GM23338 (cell line): ENCODE results near the gene CDH12. TPM values are rescaled to one million over a fixed set of nuclear protein-coding genes. Genes with fewer than 3 reads are reported as not detected.
"Not testable (repeated sequence)": the region's sequence is repeated elsewhere in the genome, so short reads cannot be mapped to it uniquely, and the experiment has no call there.

ENCODE experiments used
- ATAC-seq: fragments of 200-7000 bp; cut with Tn5 transposase; 3 replicates; pipeline ENCODE4 v1.9.1; 2020
- DNase-seq: peaks from one replicate; pipeline ENCODE4 v3.0.0-alpha.2; 2015; ENCODE audit warnings: low spot score
- H2AFZ ChIP-seq: fragments of 200-600 bp; sonication (generic); 2 replicates; pipeline ENCODE4 v1.8.0; 2016; ENCODE audit warnings: antibody characterized with exemption, mild to moderate bottlenecking, moderate library complexity
- H3F3A ChIP-seq: fragments of 200-600 bp; sonication (generic); replicated peaks from 2 replicates; pipeline ENCODE4 v1.8.0; 2017; ENCODE audit warnings: antibody characterized with exemption, mixed run types, low read depth
- H3K27ac ChIP-seq: fragments of 200-600 bp; sonication (generic); 2 replicates; pipeline ENCODE4 v1.6.1; 2016; ENCODE audit warnings: low read depth
- H3K27me3 ChIP-seq: fragments of 200-600 bp; sonication (generic); 2 replicates; pipeline ENCODE4 v1.8.0; 2016; ENCODE audit warnings: mild to moderate bottlenecking, mixed run types, moderate library complexity; ENCODE audit not compliant: insufficient read depth
- H3K36me3 ChIP-seq: fragments of 200-600 bp; sonication (generic); 2 replicates; pipeline ENCODE4 v1.8.0; 2016; ENCODE audit warnings: mild to moderate bottlenecking; ENCODE audit not compliant: insufficient read depth
- H3K4me1 ChIP-seq: fragments of 200-600 bp; sonication (generic); 2 replicates; pipeline ENCODE4 v1.8.0; 2016; ENCODE audit warnings: mild to moderate bottlenecking, moderate library complexity; ENCODE audit not compliant: insufficient read depth
- H3K4me2 ChIP-seq: fragments of 200-600 bp; sonication (generic); 2 replicates; pipeline ENCODE4 v1.7.1; 2017; ENCODE audit warnings: mixed run types
- H3K4me3 ChIP-seq: fragments of 200-600 bp; sonication (generic); 2 replicates; pipeline ENCODE4 v1.6.1; 2016; ENCODE audit warnings: mixed run types
- H3K79me2 ChIP-seq: fragments of 200-600 bp; sonication (generic); replicated peaks from 2 replicates; pipeline ENCODE4 v1.8.0; 2017; ENCODE audit warnings: mild to moderate bottlenecking; ENCODE audit not compliant: insufficient read depth
- H3K9me2 ChIP-seq: fragments of 200-600 bp; sonication (generic); 2 replicates; pipeline ENCODE4 v1.8.0; 2017; ENCODE audit not compliant: insufficient read depth
- H4K20me1 ChIP-seq: fragments of 200-600 bp; sonication (generic); replicated peaks from 2 replicates; pipeline ENCODE4 v1.8.0; 2017; ENCODE audit warnings: mild to moderate bottlenecking; ENCODE audit not compliant: insufficient read depth
- H3K27ac Mint-ChIP-seq: 2 replicates; pipeline ENCODE4 v1.8.0; 2020; ENCODE audit warnings: inconsistent platforms, mild to moderate bottlenecking, moderate library complexity, mixed read lengths
- H3K27me3 Mint-ChIP-seq: 3 replicates; pipeline ENCODE4 v1.8.0; 2022; ENCODE audit warnings: low read depth, mild to moderate bottlenecking, moderate library complexity, mixed read lengths, inconsistent platforms; ENCODE audit not compliant: insufficient read depth, poor library complexity
- H3K36me3 Mint-ChIP-seq: 3 replicates; pipeline ENCODE4 v1.8.0; 2021; ENCODE audit warnings: low read depth, mild to moderate bottlenecking, inconsistent platforms, moderate library complexity, mixed read lengths
- H3K4me1 Mint-ChIP-seq: 3 replicates; pipeline ENCODE4 v1.8.0; 2020; ENCODE audit warnings: mild to moderate bottlenecking, inconsistent platforms, mixed read lengths
- H3K4me3 Mint-ChIP-seq: 3 replicates; pipeline ENCODE4 v1.8.0; 2021; ENCODE audit warnings: moderate library complexity, mild to moderate bottlenecking, inconsistent platforms, mixed read lengths
- H3K9me3 Mint-ChIP-seq: 3 replicates; pipeline ENCODE4 v1.8.0; 2020; ENCODE audit warnings: moderate library complexity, mild to moderate bottlenecking, inconsistent platforms, mixed read lengths
- CREB1 ChIP-seq: fragments of 250-450 bp; sonication (Bioruptor Pico); IDR thresholded peaks from 2 replicates; pipeline ENCODE4 v1.5.0; 2020; ENCODE audit warnings: low read depth, mild to moderate bottlenecking, moderate library complexity
- CTCF ChIP-seq, 2 experiments: fragments of 200-600 bp in 1 of 2; sonication (generic) in 1 of 2; conservative IDR thresholded peaks; 2 replicates each; pipeline versions ENCODE4 v1.5.1 to v1.6.1; 2016 to 2017; ENCODE audit warnings: antibody characterized with exemption in 2 of 2, low read depth in 2 of 2, mild to moderate bottlenecking in 2 of 2, moderate library complexity in 1 of 2
- ETS1 ChIP-seq: IDR thresholded peaks from 2 replicates; pipeline ENCODE4 v1.6.1; 2016; ENCODE audit warnings: antibody characterized with exemption
- EZH2 ChIP-seq: fragments of 200-600 bp; sonication (generic); IDR thresholded peaks from one replicate; pipeline ENCODE4 v1.8.0; 2017; ENCODE audit warnings: antibody characterized with exemption, mild to moderate bottlenecking, low read depth; ENCODE audit not compliant: unreplicated experiment
- EZH2phosphoT487 ChIP-seq: fragments of 200-600 bp; sonication (generic); IDR thresholded peaks from one replicate; pipeline ENCODE4 v1.8.1; 2018; ENCODE audit warnings: antibody characterized with exemption; ENCODE audit not compliant: unreplicated experiment
- NANOG ChIP-seq: IDR thresholded peaks from 2 replicates; pipeline ENCODE4 v1.6.1; 2016; ENCODE audit warnings: antibody characterized with exemption, borderline replicate concordance
- POLR2AphosphoS5 ChIP-seq: IDR thresholded peaks from 2 replicates; pipeline ENCODE4 v1.6.1; 2016; ENCODE audit warnings: antibody characterized with exemption, low read depth
- REST ChIP-seq: IDR thresholded peaks from one replicate; pipeline ENCODE4 v1.6.1; 2018; ENCODE audit warnings: antibody characterized with exemption; ENCODE audit not compliant: unreplicated experiment
- STAT1 ChIP-seq: IDR thresholded peaks from one replicate; pipeline ENCODE4 v1.6.1; 2016; ENCODE audit warnings: antibody characterized with exemption; ENCODE audit not compliant: unreplicated experiment
- ZNF331 ChIP-seq: fragments of 250-450 bp; sonication (Bioruptor Pico); IDR thresholded peaks from 2 replicates; pipeline ENCODE4 v1.5.0; 2020; ENCODE audit warnings: low read depth, mild to moderate bottlenecking, moderate library complexity
- ZNF462 ChIP-seq: fragments of 250-450 bp; sonication (Bioruptor Pico); IDR thresholded peaks from 2 replicates; pipeline ENCODE4 v1.5.0; 2020; ENCODE audit warnings: mild to moderate bottlenecking, moderate library complexity
- polyA plus RNA-seq: library from polyadenylated mRNA; unstranded; fragments of >200 nt; fragmentation: Nextera tagmentation; extraction: Ambion mirVana; gene quantifications from 2 replicates; pipeline ENCODE4 v1.2.1, GENCODE V29; 2016
- total RNA-seq: library from RNA; depleted of rRNA; stranded (reverse); fragments of >200 nt; shearing (Covaris generic); gene quantifications from 2 replicates; pipeline ENCODE4 v1.2.3, GENCODE V29; 2014

The CDH12 gene
- total and polyA plus RNA-seq, 2 experiments from 2014 or later = not detected

- H3K9me2 ChIP-seq = no peaks in the 10 kb centered on the region
- H3K4me1 Mint-ChIP-seq = peaks cover 6% of the 10 kb centered on the region; the same call in 2 of the 3 replicates
- H3K36me3 ChIP-seq = no peaks in the 10 kb centered on the region
- no peaks in the 10 kb centered on the region for H4K20me1 ChIP-seq
- H3F3A ChIP-seq = no peaks in the 10 kb centered on the region
- DNase-seq = no peak
- no peak overlapping the region for H3K4me3 Mint-ChIP-seq
- ATAC-seq = no peak
- TF ChIP-seq EZH2phosphoT487 = no peak
- TF ChIP-seq ZNF331 (CRISPR knock-in tag) = no peak
- no peak for TF ChIP-seq CREB1
- no peak for TF ChIP-seq CTCF (conservative IDR thresholded peaks at IDR 0.05; ENCODE audit: low read depth in 2 of 2)
- no peak for TF ChIP-seq ZNF462 (CRISPR knock-in tag)
- no peak for TF ChIP-seq POLR2AphosphoS5
- TF ChIP-seq REST = no peak
- TF ChIP-seq NANOG = no peak
- no peak for TF ChIP-seq STAT1
- TF ChIP-seq EZH2 = no peak
- no peak for TF ChIP-seq ETS1
- no peaks in the 10 kb centered on the region for H3K36me3 Mint-ChIP-seq
- H3K27me3 ChIP-seq = no peaks in the 10 kb centered on the region
- no peak overlapping the region for H2AFZ ChIP-seq
- H3K4me1 ChIP-seq = 0 out of 2 replicates have a peak, but pooled peaks cover 5% of the 10 kb centered on the region
- H3K27ac ChIP-seq = no peak overlapping the region
- H3K27ac Mint-ChIP-seq = no peak overlapping the region
- H3K27me3 Mint-ChIP-seq = no peaks in the 10 kb centered on the region
- H3K4me2 ChIP-seq = no peak overlapping the region
- no peak overlapping the region for H3K4me3 ChIP-seq
- no peaks in the 10 kb centered on the region for H3K9me3 Mint-ChIP-seq
- no peaks in the 10 kb centered on the region for H3K79me2 ChIP-seq
Measured at GRCh38 chr5:22887566-22887965, 34.4 kb upstream of the CDH12 start.

- H3K9me3 Mint-ChIP-seq, H3K27ac Mint-ChIP-seq, H3K36me3 ChIP-seq, H3K4me3 Mint-ChIP-seq, DNase-seq, H3K27me3 ChIP-seq, H3K9me2 ChIP-seq, H3F3A ChIP-seq, H3K27me3 Mint-ChIP-seq, H3K79me2 ChIP-seq, ATAC-seq, H3K36me3 Mint-ChIP-seq, H3K27ac ChIP-seq, H3K4me1 Mint-ChIP-seq, H3K4me2 ChIP-seq, H4K20me1 ChIP-seq, H3K4me3 ChIP-seq: not testable (repeated sequence)
- Histone ChIP-seq H3K4me1 (peaks cover 13% of the 10 kb centered on the region), H2AFZ (peak overlapping the region; percentile 39; the same call in 1 of the 2 replicates)
Measured at GRCh38 chr5:22858911-22859310, 5.8 kb upstream of the CDH12 start.
